HG02970 (cell line): ENCODE results near the gene FBXO3.
A peak's percentile ranks its signal among the peaks of the same experiment; 100 is the strongest.
"Not testable (repeated sequence)": the region's sequence is repeated elsewhere in the genome, so short reads cannot be mapped to it uniquely, and the experiment has no call there.

Source experiments
- ATAC-seq: cut with Tn5 transposase; IDR thresholded peaks from one replicate; pipeline ENCODE4 v1.9.1; 2021; ENCODE audit warnings: mild to moderate bottlenecking, moderate library complexity, moderate number of reproducible peaks; ENCODE audit not compliant: unreplicated experiment, low FRiP score

FBXO3 gene

GRCh38 chr11:33773987-33774735 lies at the start of gene FBXO3:
Gene FBXO3 (minus strand): TSS chr11:33774520. CDS start chr11:33774497, 23 bp downstream.
- ATAC-seq = peak; percentile 60

- not testable (repeated sequence) for ATAC-seq
Observed at GRCh38 chr11:33822981-33823380, 48.7 kb upstream of the FBXO3 start.

- ATAC-seq = no peak
Observed at GRCh38 chr11:33819278-33820035, 45.1 kb upstream of the FBXO3 start.

DNA sequence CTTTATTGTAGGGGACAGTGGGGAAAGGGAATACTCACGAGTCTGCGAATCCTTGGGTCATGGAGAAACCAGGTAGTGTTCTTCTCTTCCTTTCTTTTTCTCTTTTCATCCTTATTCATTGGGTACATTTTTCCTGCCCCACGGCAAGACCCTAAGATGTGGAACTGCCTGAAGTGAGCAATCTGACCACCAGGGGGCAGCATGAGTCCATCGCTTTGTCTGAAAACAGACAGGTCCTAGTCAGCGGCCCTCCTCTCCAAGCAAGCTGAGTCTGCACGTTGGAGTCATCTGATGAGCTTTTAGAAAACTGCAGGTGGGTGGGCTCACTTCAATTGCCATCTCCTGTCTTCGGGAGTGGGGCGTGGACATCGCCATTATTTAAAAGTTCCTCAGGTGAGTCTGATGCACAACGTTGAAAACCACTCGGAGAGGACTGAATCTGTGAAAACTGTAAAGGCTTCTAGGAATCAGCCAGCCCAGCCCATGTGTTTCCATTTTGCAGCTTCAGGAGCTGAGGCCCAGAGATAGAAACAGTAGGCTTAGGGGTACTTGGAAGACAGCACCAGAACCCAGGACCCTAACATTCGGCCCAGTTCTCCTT lies 34.0 kb upstream of the FBXO3 start:
- peak; percentile 60 for ATAC-seq

- no peak for ATAC-seq
Observed at GRCh38 chr11:33804471-33804870, 30.2 kb upstream of the FBXO3 start.

- ATAC-seq = no peak
Observed at GRCh38 chr11:33802194-33802950, 28.1 kb upstream of the FBXO3 start.

DNA sequence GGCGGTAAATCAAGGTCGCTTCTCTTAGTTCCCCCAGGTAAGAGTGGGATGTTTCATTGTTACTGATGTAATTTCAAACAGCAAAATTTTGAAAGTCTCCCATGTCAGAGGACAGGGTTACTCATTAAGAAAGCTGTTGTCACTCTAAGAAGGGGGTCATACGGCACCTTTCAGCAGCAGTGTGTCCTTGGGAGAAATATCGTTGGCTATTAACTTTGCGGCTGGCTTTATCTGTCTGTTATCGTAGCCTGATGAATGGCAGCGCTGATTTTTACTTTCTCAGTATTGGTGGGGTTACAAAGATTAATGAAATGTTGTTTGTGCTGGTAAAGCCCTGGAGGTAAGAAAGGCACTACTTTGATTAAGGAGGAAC lies 27.5 kb upstream of the FBXO3 start:
- ATAC-seq = no peak

DNA sequence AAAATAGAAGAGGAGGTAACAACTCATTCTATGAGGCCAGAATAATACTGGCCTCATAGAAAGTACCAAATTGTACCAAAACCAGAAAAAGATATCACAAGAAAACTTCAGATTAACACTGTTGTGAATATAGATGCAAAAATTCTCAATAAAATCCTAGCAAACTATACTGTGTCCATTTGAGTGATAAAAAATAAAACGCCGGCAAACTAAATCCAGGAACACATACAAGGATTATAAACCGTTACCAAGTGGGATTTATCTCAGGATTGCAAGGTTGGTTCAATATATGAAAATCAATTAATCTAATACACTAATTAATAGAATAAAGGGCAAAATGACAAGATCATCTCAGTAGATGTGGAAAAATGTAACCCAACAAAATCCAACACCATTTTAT lies 23.6 kb upstream of the FBXO3 start:
- no peak for ATAC-seq

- no peak for ATAC-seq
Observed at GRCh38 chr11:33790040-33790439, 15.7 kb upstream of the FBXO3 start.

GRCh38 chr11:33788095-33788494 lies 13.8 kb upstream of the FBXO3 start:
- not testable (repeated sequence) for ATAC-seq

GRCh38 chr11:33787076-33787475 lies 12.8 kb upstream of the FBXO3 start:
- no peak for ATAC-seq

GRCh38 chr11:33785609-33786008 lies 11.3 kb upstream of the FBXO3 start:
- no peak for ATAC-seq

DNA sequence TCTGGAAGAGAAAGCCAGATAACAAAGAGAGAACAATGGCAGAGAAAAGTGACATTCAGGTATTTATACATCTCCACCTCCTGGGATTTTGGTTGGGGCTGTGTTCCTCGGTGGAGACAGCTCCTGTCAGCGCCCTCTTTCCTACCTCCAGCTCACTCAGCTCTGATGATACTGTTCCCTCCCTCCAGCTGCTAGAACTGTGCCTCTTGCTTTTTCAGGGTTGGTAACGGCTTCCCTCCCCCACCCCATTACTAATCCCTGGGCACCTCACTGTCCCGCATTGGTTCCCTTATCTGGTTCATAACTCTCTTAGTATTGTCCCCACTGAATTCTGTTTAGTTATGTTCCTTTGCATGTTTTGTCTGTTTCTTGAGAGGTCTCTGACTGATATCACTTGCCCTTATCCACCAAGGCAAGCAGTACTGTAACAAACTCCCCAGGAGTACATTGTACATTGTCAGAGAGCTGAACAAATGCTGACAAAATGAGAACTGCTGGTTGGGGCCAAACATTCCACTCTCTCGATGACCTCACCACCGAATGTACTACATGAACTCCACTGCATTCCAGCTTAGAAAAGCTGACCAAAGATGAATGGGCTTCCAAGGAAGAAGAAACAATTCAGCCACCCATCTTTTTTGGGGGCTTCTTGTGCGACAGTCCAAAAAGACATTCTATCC lies 5.7 kb upstream of the FBXO3 start:
- ATAC-seq = no peak

GRCh38 chr11:33778675-33779074 lies 4.4 kb upstream of the FBXO3 start:
- no peak for ATAC-seq

DNA sequence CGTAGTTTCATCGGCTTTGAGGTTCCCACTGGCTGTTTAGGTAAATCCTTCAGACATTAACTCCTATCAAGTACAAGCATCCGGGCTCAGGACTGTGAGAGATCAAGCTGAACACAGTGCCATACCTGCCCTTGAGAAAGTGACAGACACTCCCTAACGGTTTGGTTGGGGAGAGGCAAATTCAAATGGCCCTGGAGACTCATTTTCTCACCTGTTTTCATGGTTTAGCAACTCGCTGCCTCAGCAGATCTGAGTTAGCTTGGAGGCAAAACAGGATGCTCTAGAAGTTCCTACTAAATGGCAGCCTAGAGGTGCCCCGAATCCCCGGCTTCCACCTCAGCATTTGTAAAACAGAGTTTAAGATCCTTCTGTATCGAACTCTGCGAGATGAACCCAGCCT lies 3.6 kb upstream of the FBXO3 start:
- ATAC-seq = no peak

GRCh38 chr11:33775832-33776470 lies 1.6 kb upstream of the FBXO3 start:
- ATAC-seq = no peak

- ATAC-seq = no peak
Observed at GRCh38 chr11:33775467-33775807, 1.1 kb upstream of the FBXO3 start.

DNA sequence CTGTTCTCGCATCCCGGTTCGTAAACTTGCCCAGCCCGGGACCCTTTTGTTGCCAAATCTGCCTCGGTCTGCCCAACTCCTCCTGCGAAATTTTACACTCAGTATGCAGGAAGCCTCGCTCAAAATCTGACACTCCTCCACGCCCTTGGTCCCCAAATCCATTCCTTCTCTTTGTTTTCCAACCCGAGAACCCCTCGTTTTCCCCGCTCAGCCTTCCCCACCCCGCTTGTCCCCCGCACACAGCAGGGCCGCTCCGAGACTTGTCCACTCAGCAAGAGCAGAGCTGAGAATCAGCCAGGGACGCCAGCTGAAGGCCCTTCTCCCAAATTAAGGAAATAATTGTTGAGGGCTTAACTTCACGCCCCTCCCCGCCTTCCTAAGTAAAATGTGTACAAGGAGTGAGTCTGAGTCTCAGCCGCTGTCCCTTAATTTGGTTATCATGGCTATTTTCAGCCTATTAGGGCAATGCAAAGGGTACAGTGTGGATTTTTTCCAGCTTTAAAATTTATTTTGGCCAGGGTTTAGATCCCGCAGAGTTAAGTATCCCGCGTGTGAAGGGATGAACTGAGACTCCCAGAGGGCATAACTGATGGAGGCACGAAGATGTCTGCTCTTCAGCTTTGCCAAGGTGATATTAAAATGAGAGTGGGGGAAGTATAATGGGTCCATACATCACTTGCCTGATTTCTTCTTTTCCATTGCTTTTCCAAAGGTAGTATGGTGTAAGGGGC lies 581 bp upstream of the FBXO3 start:
- ATAC-seq = no peak

DNA sequence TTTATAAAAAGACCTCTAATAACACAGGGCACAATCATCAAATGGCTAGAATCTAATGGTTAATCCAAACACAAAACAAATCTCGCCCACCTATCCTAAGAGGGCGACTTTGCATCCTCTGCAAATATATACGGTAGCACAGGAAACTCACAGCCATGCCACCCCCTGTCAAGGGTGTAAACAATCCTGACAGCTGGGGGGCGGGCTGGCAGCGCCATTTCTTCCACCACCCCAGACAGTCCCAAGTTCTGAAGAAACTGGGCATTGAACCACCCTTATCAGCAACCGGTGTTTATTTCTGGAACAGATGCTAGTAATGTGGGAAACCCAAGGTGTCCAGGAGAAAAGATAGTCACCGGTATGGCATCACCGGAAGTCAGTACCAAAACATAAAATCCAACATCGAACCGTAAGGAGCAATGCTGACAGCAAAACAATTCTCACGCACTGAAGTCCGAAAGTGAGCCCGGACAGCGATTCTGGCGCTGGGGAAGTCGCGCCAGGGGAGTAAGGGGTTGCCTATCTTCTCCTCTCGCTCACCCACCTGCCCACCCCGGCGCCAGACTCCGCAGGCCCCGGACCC lies 825 bp downstream of the FBXO3 start:
- peak; percentile 16 for ATAC-seq
